ENCODE data around the gene GTF2F1.

DNA sequence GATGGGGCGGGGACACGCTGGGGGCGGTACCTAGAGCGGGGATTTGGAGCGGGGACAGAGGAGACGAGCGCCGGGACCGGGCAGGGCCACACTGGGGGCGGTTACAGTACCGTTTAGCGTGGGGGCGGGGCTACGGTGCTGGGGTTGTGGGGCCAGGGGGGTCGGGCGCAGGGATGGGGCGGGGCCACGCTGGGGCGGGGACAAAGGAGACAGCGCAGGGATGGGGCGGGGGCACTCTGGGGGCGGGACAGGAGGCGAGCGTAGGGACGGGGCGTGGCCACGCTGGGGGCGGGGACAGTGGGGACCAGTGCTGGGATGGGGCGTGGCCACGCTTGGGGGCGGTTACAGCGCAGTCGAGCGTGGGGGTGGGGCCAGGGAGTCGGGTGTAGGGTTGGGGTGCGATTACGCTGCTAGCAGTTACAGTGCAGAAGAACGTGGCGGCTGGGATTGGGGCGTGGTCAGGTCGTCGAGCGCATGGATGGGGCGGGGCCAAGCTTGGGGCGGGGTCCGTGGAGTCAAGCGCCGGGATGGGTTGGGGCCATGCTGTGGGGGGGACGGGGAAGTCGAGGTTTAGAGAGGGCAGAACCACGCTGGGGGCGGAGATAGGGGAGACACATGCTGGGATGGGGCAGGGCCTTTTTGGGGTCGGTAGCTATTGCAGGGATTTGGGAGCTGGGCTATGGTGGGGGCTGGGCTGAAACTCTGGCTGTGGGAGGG lies 19.7 kb downstream of the GTF2F1 start:
- TF ChIP-seq BHLHE40 (IDR thresholded peaks at IDR 0.05; ENCODE audit: borderline replicate concordance) (no peak), ARNT (IDR thresholded peaks at IDR 0.05) (no peak), FOXM1 (IDR thresholded peaks at IDR 0.05; ENCODE audit: borderline replicate concordance) (no peak)

Data from HEK293T (cell line).